K562 (cell line): ENCODE data around the gene UBQLNL. TPM values are rescaled to one million over a fixed set of nuclear protein-coding genes. Genes with fewer than 3 reads are reported as not detected.
A peak's percentile ranks its signal among the peaks of the same experiment; 100 is the strongest.

Experiments
- BRF2 ChIP-seq: IDR thresholded peaks from 3 replicates; pipeline ENCODE4 v1.6.1; 2011; ENCODE audit warnings: borderline replicate concordance, mild to moderate bottlenecking; ENCODE audit not compliant: insufficient read length, insufficient read depth
- CXXC5 ChIP-seq: fragments of 250-450 bp; sonication (Bioruptor Pico); IDR thresholded peaks from 2 replicates; pipeline ENCODE4 v1.8.0; 2022; ENCODE audit warnings: inconsistent platforms, mild to moderate bottlenecking, moderate library complexity
- ELK3 ChIP-seq: fragments of 450-650 bp; formaldehyde crosslinking; IDR thresholded peaks from 2 replicates; pipeline ENCODE4 v1.4.0; 2020; ENCODE audit warnings: mild to moderate bottlenecking
- MAFG ChIP-seq: fragments of 450-650 bp; conservative IDR thresholded peaks from 2 replicates; pipeline ENCODE4 v1.6.1; 2016; ENCODE audit warnings: missing genetic modification characterization, missing compliant biosample characterization
- SIX5 ChIP-seq, 2 experiments: IDR thresholded peaks; 2 replicates each; pipeline ENCODE4 v1.6.1; 2011; ENCODE audit warnings: low read length in 2 of 2, borderline replicate concordance in 1 of 2, low read depth in 1 of 2, mild to moderate bottlenecking in 1 of 2, moderate library complexity in 1 of 2; ENCODE audit not compliant: insufficient read depth in 1 of 2
- TAF1 ChIP-seq: IDR thresholded peaks from 2 replicates; pipeline ENCODE4 v1.6.1; 2011; ENCODE audit warnings: mild to moderate bottlenecking, low read length, moderate library complexity; ENCODE audit not compliant: insufficient read depth, control insufficient read depth, severe bottlenecking; ENCODE audit errors: extremely low read depth
- ZNF318 ChIP-seq, 2 experiments: fragments of 450-650 bp; IDR thresholded peaks; 2 replicates each; pipeline ENCODE4 v1.6.1; 2016; ENCODE audit warnings: mild to moderate bottlenecking in 2 of 2, borderline replicate concordance in 1 of 2, low read depth in 1 of 2, moderate library complexity in 1 of 2
- ZNF384 ChIP-seq: IDR thresholded peaks from 2 replicates; pipeline ENCODE4 v1.6.1; 2012; ENCODE audit warnings: low read depth, low read length, improper control_type of control experiment
- ZNF740 ChIP-seq, 3 experiments: fragments of 200-800 bp in 1 of 3; sonication (Bioruptor generic) in 1 of 3; sonication (generic) in 1 of 3; formaldehyde crosslinking in 1 of 3; IDR thresholded peaks; 2 replicates each; pipeline versions ENCODE4 v1.6.1 to v1.8.0; 2016 to 2022; ENCODE audit warnings: mild to moderate bottlenecking in 2 of 3, missing compliant biosample characterization in 2 of 3, missing genetic modification characterization in 2 of 3, missing genetic modification reagents in 1 of 3
- polyA plus RNA-seq, 8 experiments: library from polyadenylated mRNA; depleted of rRNA in 4 of 8; stranded (reverse) in 5 of 8; unstranded in 3 of 8; fragments of >200 nt; fragmentation: Nextera tagmentation in 2 of 8; fragmentation: Illumina TruSeq in 1 of 8; extraction: Ambion mirVana in 2 of 8; extraction: Trizol in 1 of 8; gene quantifications; 2 replicates each; pipeline versions ENCODE4 v1.2.1 to v1.2.3, GENCODE V29; 2011 to 2014; ENCODE audit warnings: inconsistent platforms in 1 of 8, missing spikeins in 1 of 8
- total RNA-seq, 7 experiments: library from RNA; depleted of rRNA in 6 of 7; stranded (reverse); fragments of >200 nt in 6 of 7; fragmentation: Illumina TruSeq in 2 of 7; extraction: Trizol in 2 of 7; gene quantifications; 2 replicates each; pipeline versions ENCODE4 v1.2.1 to v1.2.3, GENCODE V29; 2011 to 2021; ENCODE audit warnings: low replicate concordance in 1 of 7

UBQLNL gene
- total and polyA plus RNA-seq, 9 of the 15 experiments (the other 6 are each of a cell fraction or from before 2014, with no cell fraction given): 0.07 to 0.27 (median 0.14) TPM

GRCh38 chr11:5505363-5506048, 11.0 kb downstream of the UBQLNL start (continued):
- TF ChIP-seq ZNF318 (IDR thresholded peaks at IDR 0.05; ENCODE audit: borderline replicate concordance in 1 of 2, low read depth in 1 of 2) (no peak), BRF2 (no peak), ELK3 (CRISPR knock-in tag) (no peak), ZNF740 (CRISPR knock-in tag; IDR thresholded peaks at IDR 0.05) (no peak), ZNF740 (tag; IDR thresholded peaks at IDR 0.05) (no peak), CXXC5 (CRISPR knock-in tag) (no peak), ZNF384 (no peak), SIX5 (IDR thresholded peaks at IDR 0.05; ENCODE audit: borderline replicate concordance in 1 of 2, insufficient read depth in 1 of 2, low read depth in 1 of 2, low read length in 2 of 2) (no peak), TAF1 (peak; percentile 99), MAFG (tag) (no peak)
